Colonic mucosa (tissue), 4 donors: ENCODE results near the gene FBXO47. TPM values are rescaled to one million over a fixed set of nuclear protein-coding genes. Genes with fewer than 3 reads are reported as not detected.

ENCODE experiments used
- DNase-seq: peaks from one replicate; pipeline ENCODE4 v3.0.0-alpha.2; 2020
- H3K27ac ChIP-seq: fragments of 200-600 bp; one replicate; pipeline ENCODE4 v1.8.0; 2021
- H3K27me3 ChIP-seq: fragments of 200-600 bp; one replicate; pipeline ENCODE4 v1.8.0; 2021
- H3K36me3 ChIP-seq: fragments of 200-600 bp; one replicate; pipeline ENCODE4 v1.8.0; 2021
- H3K4me1 ChIP-seq: fragments of 200-600 bp; one replicate; pipeline ENCODE4 v1.8.0; 2021; ENCODE audit warnings: mild to moderate bottlenecking
- H3K4me3 ChIP-seq: fragments of 200-600 bp; one replicate; pipeline ENCODE4 v1.8.0; 2021
- H3K9ac ChIP-seq, 2 donors: one replicate each; pipeline ENCODE4 v1.7.0; 2013; ENCODE audit warnings: control low read depth in 2 of 2, low read depth in 2 of 2, low read length in 2 of 2
- H3K9me3 ChIP-seq: fragments of 200-600 bp; one replicate; pipeline ENCODE4 v1.8.0; 2021
- intact Hi-C: fragments of 100-400 bp; cut with DNase I; formaldehyde crosslinking; loops from one replicate; pipeline ENCODE4 v1.14.1; 2022
- microRNA-seq: library from miRNA; unstranded; fragments of <30 nt; microRNA quantifications from one replicate; pipeline ENCODE4, GENCODE V29; 2019
- total RNA-seq, 2 donors: library from RNA; stranded (reverse); fragmentation: NEBNext Ultra II Directional in 1 of 2; extraction: Animal tissue kit (Norgen Biotek cat#: 25700) in 1 of 2; gene quantifications; one replicate each; pipeline ENCODE4 v1.2.1, GENCODE V29; 2021
- TF ChIP-seq, protein P1 (sequence below): fragments of 200-600 bp; IDR thresholded peaks from one replicate; pipeline ENCODE4 v1.8.0; 2022; ENCODE audit warnings: antibody characterized with exemption, mild to moderate bottlenecking
- donor health status: healthy.
- donor health status: DM: no; HTN: no; CAD: no.
- donor health status: DM: no; HTN: no; CAD: no.

Gene FBXO47
- total RNA-seq, 2 donors from 2014 or later, result not detected

- DNase-seq, result no peak
- H3K27me3 ChIP-seq, result no peaks in the 10 kb centered on the region
- peak overlapping the region; percentile 12 for H3K27ac ChIP-seq
- intact Hi-C loops, result loop anchor here (10.0 kb wide), 1 partner anchor 265 kb away; the partner anchor contains the start of gene PLXDC1
- TF ChIP-seq, protein P1, sequence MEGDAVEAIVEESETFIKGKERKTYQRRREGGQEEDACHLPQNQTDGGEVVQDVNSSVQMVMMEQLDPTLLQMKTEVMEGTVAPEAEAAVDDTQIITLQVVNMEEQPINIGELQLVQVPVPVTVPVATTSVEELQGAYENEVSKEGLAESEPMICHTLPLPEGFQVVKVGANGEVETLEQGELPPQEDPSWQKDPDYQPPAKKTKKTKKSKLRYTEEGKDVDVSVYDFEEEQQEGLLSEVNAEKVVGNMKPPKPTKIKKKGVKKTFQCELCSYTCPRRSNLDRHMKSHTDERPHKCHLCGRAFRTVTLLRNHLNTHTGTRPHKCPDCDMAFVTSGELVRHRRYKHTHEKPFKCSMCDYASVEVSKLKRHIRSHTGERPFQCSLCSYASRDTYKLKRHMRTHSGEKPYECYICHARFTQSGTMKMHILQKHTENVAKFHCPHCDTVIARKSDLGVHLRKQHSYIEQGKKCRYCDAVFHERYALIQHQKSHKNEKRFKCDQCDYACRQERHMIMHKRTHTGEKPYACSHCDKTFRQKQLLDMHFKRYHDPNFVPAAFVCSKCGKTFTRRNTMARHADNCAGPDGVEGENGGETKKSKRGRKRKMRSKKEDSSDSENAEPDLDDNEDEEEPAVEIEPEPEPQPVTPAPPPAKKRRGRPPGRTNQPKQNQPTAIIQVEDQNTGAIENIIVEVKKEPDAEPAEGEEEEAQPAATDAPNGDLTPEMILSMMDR, result no peak
- H3K36me3 ChIP-seq, result peaks cover 3% of the 10 kb centered on the region
- peaks cover 20% of the 10 kb centered on the region for H3K4me1 ChIP-seq
- no peaks in the 10 kb centered on the region for H3K9me3 ChIP-seq
- no peak overlapping the region for H3K4me3 ChIP-seq
- no peak overlapping the region for H3K9ac ChIP-seq
Observed at GRCh38 chr17:38889745-38890409, 77.3 kb downstream of the FBXO47 start.

GRCh38 chr17:38888842-38889241, 78.4 kb downstream of the FBXO47 start:
- no peaks in the 10 kb centered on the region for H3K27me3 ChIP-seq
- peaks cover 3% of the 10 kb centered on the region for H3K36me3 ChIP-seq
- TF ChIP-seq, protein P1, result no peak
- H3K27ac ChIP-seq, result no peak overlapping the region
- intact Hi-C loops, result loop anchor here (10.0 kb wide), 1 partner anchor 266 kb away; the partner anchor contains the start of gene PLXDC1
- no peak overlapping the region for H3K4me3 ChIP-seq
- H3K9me3 ChIP-seq, result no peaks in the 10 kb centered on the region
- peaks cover 30% of the 10 kb centered on the region for H3K4me1 ChIP-seq
- DNase-seq, result no peak
- H3K9ac ChIP-seq, result no peak overlapping the region

DNA sequence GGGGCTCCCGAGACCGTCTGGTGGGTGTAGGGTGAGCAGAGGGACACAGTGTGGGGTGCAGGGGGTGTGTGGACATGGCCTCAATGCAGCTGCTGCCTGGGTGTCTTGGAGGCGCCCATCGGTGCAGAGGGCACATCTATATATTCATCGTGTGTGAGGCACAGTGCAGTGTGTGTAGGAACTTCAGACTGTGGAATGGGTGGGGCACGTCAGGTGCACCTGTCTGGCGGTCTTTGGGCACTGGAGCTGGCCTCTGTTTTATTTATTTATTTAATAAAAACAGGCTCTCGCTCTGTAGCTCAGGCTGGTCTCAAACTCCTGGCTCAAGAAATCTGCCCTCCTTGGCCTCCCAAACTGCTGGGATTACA, 80.6 kb downstream of the FBXO47 start:
- TF ChIP-seq, protein P1, result no peak
- peak; percentile 68 for DNase-seq
- no peaks in the 10 kb centered on the region for H3K9me3 ChIP-seq
- peak overlapping the region in 1 of 2 donors; percentile 59 for H3K9ac ChIP-seq
- intact Hi-C loops, result loop anchor here (10.0 kb wide), 1 partner anchor 268 kb away; the partner anchor contains the start of gene PLXDC1
- H3K4me1 ChIP-seq, result peaks cover 35% of the 10 kb centered on the region
- H3K27ac ChIP-seq, result peak overlapping the region; percentile 30
- H3K27me3 ChIP-seq, result no peaks in the 10 kb centered on the region
- H3K4me3 ChIP-seq, result no peak overlapping the region
- no peaks in the 10 kb centered on the region for H3K36me3 ChIP-seq

Small RNA genes lying within 50 kb of the gene (microRNA-seq; reads per million reads assigned to microRNA genes)
- not detected for gene MIR6779

Other genes starting within 250 kb of the FBXO47 start
- 100 to 1,000 TPM in 1 of 2 donors, 10 to 100 TPM in 1; 82.2 to 152 TPM for gene CISD3, start 237.1 kb downstream of the FBXO47 start, total RNA-seq
- gene PCGF2, start 219.1 kb downstream of the FBXO47 start, total RNA-seq, result 10 to 100 TPM; 27.2 to 45.5 TPM
- 100 to 1,000 TPM; 160 to 253 TPM for gene PSMB3, start 214.7 kb downstream of the FBXO47 start, total RNA-seq
- 10 to 100 TPM; 16.8 to 19.6 TPM for gene PIP4K2B, start 167.8 kb downstream of the FBXO47 start, total RNA-seq
- gene CWC25, start 142.1 kb downstream of the FBXO47 start, total RNA-seq, result 10 to 100 TPM; 18.7 TPM
- gene RPL23, start 113.7 kb downstream of the FBXO47 start, total RNA-seq, result 100 to 1,000 TPM; 845 to 956 TPM
- 100 to 1,000 TPM; 297 to 330 TPM for gene LASP1, start 97.3 kb downstream of the FBXO47 start, total RNA-seq
- gene PLXDC1, start 184.2 kb upstream of the FBXO47 start, total RNA-seq, result 1 to 10 TPM in 1 of 2 donors, under 1 TPM in 1; 0.54 to 4.4 TPM
- not detected for gene ARL5C, start 198.8 kb upstream of the FBXO47 start, total RNA-seq
- gene CACNB1, start 230.3 kb upstream of the FBXO47 start, total RNA-seq, result 1 to 10 TPM; 5.9 to 8.8 TPM
- 1,000 to 10,000 TPM; 1,557 to 1,567 TPM for gene RPL19, start 232.9 kb upstream of the FBXO47 start, total RNA-seq